Stimulated activated CD8-positive, alpha-beta memory T cell treated with anti-CD3 and anti-CD28 coated beads, Interleukin-7, amount 100 ng/mL, for 1 hour (primary cell): ENCODE results near the gene ZNF511.

Experiments
- DNase-seq, 2 donors: peaks; one replicate each; pipeline ENCODE4 v3.0.0-alpha.2; 2020; ENCODE audit warnings: low read depth in 2 of 2

ZNF511 gene

GRCh38 chr10:133353202-133353959 is 44.7 kb downstream of the ZNF511 start:
- no peak for DNase-seq

DNA sequence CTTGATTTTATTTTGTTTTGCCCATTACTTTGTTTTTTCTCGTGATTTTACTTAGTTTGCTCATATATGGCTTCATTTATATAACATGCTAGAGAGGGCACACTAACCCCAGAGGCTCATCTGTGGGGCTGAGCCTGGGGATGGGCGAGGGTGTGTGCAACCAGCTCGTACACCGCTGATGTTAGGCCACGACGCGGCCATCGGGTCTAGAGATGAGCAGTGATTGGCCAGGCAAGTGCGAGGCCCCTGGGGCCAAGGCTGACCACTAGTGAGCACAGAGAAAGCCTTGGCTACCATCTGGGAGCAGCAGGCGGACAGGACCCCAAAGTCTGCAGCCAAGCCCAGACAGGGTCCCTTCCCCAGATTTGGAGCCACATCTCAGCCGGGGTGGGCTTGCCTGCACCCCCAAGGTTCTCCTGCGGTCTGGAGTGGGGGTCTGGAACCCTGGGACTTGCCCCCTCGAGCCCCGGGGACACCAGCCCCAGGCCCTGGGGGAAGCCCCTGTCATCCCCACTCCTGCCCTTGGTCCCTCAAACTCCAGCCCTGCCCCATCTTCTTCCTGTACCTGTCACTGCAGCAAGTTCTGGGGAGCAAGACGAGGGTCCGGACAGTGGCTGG is 45.4 kb downstream of the ZNF511 start:
- no peak for DNase-seq

DNA sequence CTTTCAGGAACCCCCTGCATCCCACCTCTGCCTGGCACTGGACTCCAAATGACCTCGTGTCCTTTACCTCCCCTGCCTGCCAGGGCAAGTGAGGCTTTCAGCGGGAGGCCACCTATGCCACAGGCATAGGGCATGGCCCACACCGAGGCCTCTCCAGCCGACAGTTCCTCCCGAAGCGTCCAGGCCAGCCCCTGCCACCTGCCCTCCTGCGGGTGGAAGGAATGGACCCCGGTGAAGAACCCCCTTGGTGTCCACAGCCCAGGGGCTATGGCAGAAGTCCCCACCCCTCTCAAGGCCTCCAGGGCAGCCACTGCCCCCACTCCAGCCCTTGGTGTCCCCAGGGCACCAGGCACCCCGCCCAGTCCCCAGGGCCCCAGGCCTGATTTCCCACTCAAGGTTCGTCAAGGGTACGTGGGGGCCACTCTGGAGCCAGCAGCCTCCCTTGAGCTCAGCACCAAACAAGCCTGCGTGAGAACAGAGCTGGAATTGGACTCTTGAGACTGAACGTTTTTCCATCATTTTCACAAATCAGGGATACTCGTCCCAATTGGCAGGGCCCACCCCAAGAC is 46.0 kb downstream of the ZNF511 start:
- DNase-seq, result no peak

GRCh38 chr10:133355266-133355665 is 46.6 kb downstream of the ZNF511 start:
- no peak for DNase-seq

GRCh38 chr10:133355991-133356390 is 47.3 kb downstream of the ZNF511 start:
- DNase-seq, result no peak

DNA sequence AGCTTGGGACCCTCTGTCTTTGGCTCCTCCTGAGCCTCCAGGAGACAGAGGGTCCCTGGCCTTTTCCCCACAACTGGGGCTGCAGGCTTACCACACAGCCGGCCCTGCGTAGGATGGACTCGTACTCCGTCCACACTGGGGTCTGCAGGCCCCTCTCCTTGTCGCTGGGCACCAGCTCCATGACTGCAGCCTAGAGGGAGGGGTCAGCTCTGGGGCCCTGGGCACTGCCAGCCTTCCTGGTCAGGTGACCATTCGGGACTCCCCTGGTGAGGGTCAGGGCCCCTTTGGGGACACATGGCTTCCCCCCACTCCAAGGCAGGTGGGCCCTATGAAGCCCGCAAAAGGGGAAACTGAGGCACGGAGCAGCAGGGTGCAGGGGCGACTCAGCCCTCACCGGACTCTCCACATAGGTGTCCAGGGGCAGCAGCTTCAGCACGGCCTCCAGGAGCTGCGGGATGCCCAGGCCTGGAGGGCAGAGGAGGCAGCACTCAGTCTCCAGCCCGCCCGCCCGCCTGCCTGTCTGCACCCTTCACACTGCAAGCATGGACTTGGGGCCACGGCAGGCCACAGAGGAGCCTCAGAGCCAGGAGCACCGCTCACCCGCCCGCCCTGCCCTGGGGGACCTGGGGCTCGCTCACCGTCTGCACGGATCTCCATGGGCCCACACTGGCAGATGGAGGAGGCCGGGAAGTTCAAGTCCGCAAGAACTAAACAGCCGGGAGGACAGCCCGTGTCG is 48.0 kb downstream of the ZNF511 start:
- DNase-seq, result no peak

- DNase-seq, result no peak
Measured at GRCh38 chr10:133357285-133358161, 48.8 kb downstream of the ZNF511 start, which contains the start of gene FUOM. Gene FUOM (minus strand): TSS chr10:133358019. CDS start chr10:133358007, 12 bp downstream.

DNA sequence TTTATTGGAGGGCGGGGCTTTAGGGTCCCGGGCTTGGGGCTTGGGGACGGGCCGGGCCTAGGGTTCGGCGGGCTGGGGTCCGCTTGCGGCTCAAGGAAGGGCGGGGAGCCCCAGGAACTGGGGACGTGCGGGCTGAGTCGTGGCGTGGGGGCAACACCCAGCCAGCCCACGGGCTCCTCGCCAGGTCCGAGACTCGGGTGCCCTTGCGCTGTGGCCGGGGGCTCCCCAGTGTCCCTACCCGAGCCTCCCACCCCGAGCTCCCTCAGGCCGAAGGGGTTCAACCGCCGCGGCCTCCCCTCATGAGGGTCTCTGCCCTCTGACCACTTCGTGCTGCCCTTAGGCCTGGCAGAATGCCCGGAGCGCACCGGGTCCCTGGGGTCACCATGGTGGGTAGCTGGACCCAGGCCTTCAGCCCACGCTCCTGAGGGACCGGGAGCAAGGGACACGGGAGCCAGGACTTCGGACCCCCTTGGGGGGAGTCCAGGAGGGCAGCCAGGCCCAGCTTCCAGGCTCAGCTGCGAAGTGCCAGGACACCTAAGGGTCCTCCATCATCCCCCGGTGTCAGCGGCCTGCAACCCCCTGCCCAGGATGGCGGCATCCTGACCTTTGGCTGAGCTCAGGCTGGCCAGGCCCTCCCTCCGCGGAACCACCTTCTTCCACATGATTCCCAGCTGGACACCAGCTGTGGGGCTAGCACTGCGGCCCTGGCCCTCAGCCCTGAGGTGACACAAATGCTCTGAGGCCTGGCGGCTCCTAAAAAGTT is 49.6 kb downstream of the ZNF511 start:
- no peak for DNase-seq

GRCh38 chr10:133358925-133359310 is 50.2 kb downstream of the ZNF511 start:
- DNase-seq, result no peak

DNA sequence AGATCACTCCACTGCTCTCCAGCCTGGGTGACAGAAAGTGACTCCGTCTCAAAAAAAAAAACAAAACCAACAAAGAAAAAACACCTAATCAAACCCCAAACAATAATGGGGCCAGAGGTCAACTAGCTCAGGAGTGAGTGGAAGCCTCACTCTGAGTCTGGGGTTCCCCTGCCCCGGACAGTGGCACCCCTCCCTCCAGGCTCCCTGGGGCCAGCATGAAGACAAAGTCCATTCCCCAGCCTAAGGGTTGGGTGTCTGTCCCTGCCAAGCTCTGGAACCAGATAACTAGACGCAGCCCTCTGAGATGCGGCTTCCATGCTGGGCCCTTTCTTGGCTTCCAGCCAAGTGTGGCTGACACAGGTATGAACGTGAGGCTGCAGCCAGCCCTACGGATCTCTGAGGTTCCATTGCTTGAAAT is 50.8 kb downstream of the ZNF511 start:
- DNase-seq, result no peak

- no peak for DNase-seq
Measured at GRCh38 chr10:133359972-133360610, 51.4 kb downstream of the ZNF511 start.

GRCh38 chr10:133361227-133361626 is 52.5 kb downstream of the ZNF511 start:
- no peak for DNase-seq

GRCh38 chr10:133361773-133362441 is 53.2 kb downstream of the ZNF511 start:
- no peak for DNase-seq
